DMS114 treated with DMSO at 0.1 percent for 48 hours (cell line): ENCODE data around the gene CD47.

Source experiments
- DNase-seq: peaks from one replicate; lab custom pipeline; 2025; ENCODE audit not compliant: unreplicated experiment; lab: John Stamatoyannopoulos, UW

The CD47 gene

GRCh38 chr3:108091498-108092250 is 843 bp upstream of the CD47 start:
- no peak for DNase-seq

GRCh38 chr3:108090049-108090700 is 656 bp downstream of the CD47 start:
- peak; percentile 34 for DNase-seq

- no peak for DNase-seq
These were observed 1.3 kb downstream of the CD47 start for GRCh38 chr3:108089579-108089978.

GRCh38 chr3:108088697-108089096 is 2.1 kb downstream of the CD47 start:
- no peak for DNase-seq

- no peak for DNase-seq
These were observed 2.7 kb downstream of the CD47 start for GRCh38 chr3:108088146-108088545.

GRCh38 chr3:108086653-108087052 is 4.2 kb downstream of the CD47 start:
- DNase-seq, result no peak

GRCh38 chr3:108085810-108086350 is 5.0 kb downstream of the CD47 start:
- DNase-seq, result no peak

- no peak for DNase-seq
These were observed 5.5 kb downstream of the CD47 start for GRCh38 chr3:108085370-108085769.

- DNase-seq, result no peak
These were observed 11.0 kb downstream of the CD47 start for GRCh38 chr3:108079877-108080276.

- DNase-seq, result no peak
These were observed 11.8 kb downstream of the CD47 start for GRCh38 chr3:108079043-108079442.

- no peak for DNase-seq
These were observed 14.3 kb downstream of the CD47 start for GRCh38 chr3:108076564-108076963.

- DNase-seq, result no peak
These were observed 16.9 kb downstream of the CD47 start for GRCh38 chr3:108073764-108074431.

- DNase-seq, result no peak
These were observed 19.5 kb downstream of the CD47 start for GRCh38 chr3:108071368-108071767.

GRCh38 chr3:108070356-108070755 is 20.5 kb downstream of the CD47 start:
- no peak for DNase-seq

- DNase-seq, result no peak
These were observed 23.1 kb downstream of the CD47 start for GRCh38 chr3:108067768-108068167.

- no peak for DNase-seq
These were observed 25.7 kb downstream of the CD47 start for GRCh38 chr3:108065096-108065495.

GRCh38 chr3:108064293-108064887 is 26.4 kb downstream of the CD47 start:
- DNase-seq, result no peak

- DNase-seq, result no peak
These were observed 28.8 kb downstream of the CD47 start for GRCh38 chr3:108062051-108062450.

- DNase-seq, result no peak
These were observed 30.5 kb downstream of the CD47 start for GRCh38 chr3:108060331-108060730.

GRCh38 chr3:108055931-108056330 is 34.9 kb downstream of the CD47 start:
- DNase-seq, result no peak

GRCh38 chr3:108054935-108055334 is 35.9 kb downstream of the CD47 start:
- no peak for DNase-seq
